H9 (cell line): Measurements from ENCODE around the gene RUNDC3A. TPM values are rescaled to one million over a fixed set of nuclear protein-coding genes. Genes with fewer than 3 reads are reported as not detected.

Experiments
- DNase-seq: peaks from one replicate; pipeline ENCODE4 v3.0.0-alpha.2; 2017
- H2AFZ ChIP-seq: one replicate; pipeline ENCODE4 v1.6.1; 2013; ENCODE audit warnings: mild to moderate bottlenecking, low read length, control low read depth, moderate library complexity
- H2AK5ac ChIP-seq: 2 replicates; pipeline ENCODE4 v1.6.1; 2013; ENCODE audit warnings: low read length, control low read depth, mixed read lengths; ENCODE audit not compliant: insufficient read length
- H2BK120ac ChIP-seq: one replicate; pipeline ENCODE4 v1.6.1; 2013; ENCODE audit warnings: low read depth, mild to moderate bottlenecking, low read length, control low read depth, inconsistent platforms; ENCODE audit not compliant: poor library complexity, severe bottlenecking
- H2BK12ac ChIP-seq: 2 replicates; pipeline ENCODE4 v1.6.1; 2013; ENCODE audit warnings: low read length, control low read depth, mixed read lengths, low read depth; ENCODE audit not compliant: insufficient read length
- H2BK15ac ChIP-seq: 2 replicates; pipeline ENCODE4 v1.6.1; 2013; ENCODE audit warnings: low read depth, low read length, control low read depth
- H2BK20ac ChIP-seq: one replicate; pipeline ENCODE4 v1.6.1; 2013; ENCODE audit warnings: low read depth, mild to moderate bottlenecking, low read length, control low read depth, inconsistent platforms; ENCODE audit not compliant: poor library complexity, severe bottlenecking
- H2BK5ac ChIP-seq: 2 replicates; pipeline ENCODE4 v1.6.1; 2013; ENCODE audit warnings: low read length, control low read depth, mixed read lengths; ENCODE audit not compliant: insufficient read length
- H3K14ac ChIP-seq: 2 replicates; pipeline ENCODE4 v1.6.1; 2013; ENCODE audit warnings: low read length, control low read depth; ENCODE audit not compliant: insufficient read depth
- H3K18ac ChIP-seq: 2 replicates; pipeline ENCODE4 v1.6.1; 2013; ENCODE audit warnings: low read depth, mild to moderate bottlenecking, mixed read lengths, low read length, control low read depth; ENCODE audit not compliant: insufficient read length
- H3K23ac ChIP-seq: 2 replicates; pipeline ENCODE4 v1.6.1; 2013; ENCODE audit warnings: low read length, control low read depth, mixed read lengths, low read depth; ENCODE audit not compliant: insufficient read length
- H3K23me2 ChIP-seq: 2 replicates; pipeline ENCODE4 v1.6.1; 2013; ENCODE audit warnings: low read depth, mild to moderate bottlenecking, mixed read lengths, low read length, control low read depth; ENCODE audit not compliant: insufficient read length, poor library complexity, severe bottlenecking
- H3K27ac ChIP-seq: 2 replicates; pipeline ENCODE4 v1.5.1; 2013; ENCODE audit warnings: low read length, control low read depth, mixed read lengths, low read depth; ENCODE audit not compliant: insufficient read length
- H3K27me3 ChIP-seq: 2 replicates; pipeline ENCODE4 v1.6.1; 2013; ENCODE audit warnings: low read length, control low read depth, inconsistent platforms; ENCODE audit not compliant: insufficient read depth
- H3K4ac ChIP-seq: 2 replicates; pipeline ENCODE4 v1.6.1; 2013; ENCODE audit warnings: low read depth, mild to moderate bottlenecking, control low read depth, inconsistent platforms, low read length, moderate library complexity
- H3K4me1 ChIP-seq: 2 replicates; pipeline ENCODE4 v1.6.1; 2013; ENCODE audit warnings: low read length, control low read depth, inconsistent platforms; ENCODE audit not compliant: insufficient read depth
- H3K4me2 ChIP-seq: 2 replicates; pipeline ENCODE4 v1.6.1; 2013; ENCODE audit warnings: low read length, control low read depth, mixed read lengths; ENCODE audit not compliant: insufficient read length, insufficient read depth
- H3K56ac ChIP-seq: 2 replicates; pipeline ENCODE4 v1.6.1; 2013; ENCODE audit warnings: low read depth, mild to moderate bottlenecking, mixed read lengths, low read length, control low read depth; ENCODE audit not compliant: insufficient read length
- H3K79me1 ChIP-seq: 2 replicates; pipeline ENCODE4 v1.6.1; 2013; ENCODE audit warnings: low read depth, mild to moderate bottlenecking, moderate library complexity, low read length, control low read depth, inconsistent platforms; ENCODE audit not compliant: insufficient read depth, poor library complexity, severe bottlenecking
- H3K79me2 ChIP-seq: 2 replicates; pipeline ENCODE4 v1.6.1; 2013; ENCODE audit warnings: low read length, control low read depth, inconsistent platforms; ENCODE audit not compliant: insufficient read depth
- H3K9ac ChIP-seq: 2 replicates; pipeline ENCODE4 v1.6.1; 2013; ENCODE audit warnings: low read length, control low read depth, mixed read lengths; ENCODE audit not compliant: insufficient read length; ENCODE audit errors: extremely low read depth
- H3K9me3 ChIP-seq: one replicate; pipeline ENCODE4 v1.6.1; 2013; ENCODE audit warnings: low read depth, low read length, inconsistent platforms; ENCODE audit not compliant: control insufficient read depth
- H3T11ph ChIP-seq: one replicate; pipeline ENCODE4 v1.6.1; 2013; ENCODE audit warnings: mild to moderate bottlenecking, low read length, control low read depth, inconsistent platforms
- H4K20me1 ChIP-seq: one replicate; pipeline ENCODE4 v1.6.1; 2013; ENCODE audit not compliant: control insufficient read depth, insufficient read length, insufficient read depth
- H4K5ac ChIP-seq: 2 replicates; pipeline ENCODE4 v1.6.1; 2013; ENCODE audit warnings: low read depth, mild to moderate bottlenecking, mixed read lengths, low read length, control low read depth; ENCODE audit not compliant: insufficient read length
- H4K8ac ChIP-seq: replicated peaks from 2 replicates; pipeline ENCODE4 v1.6.1; 2013; ENCODE audit warnings: low read length, control low read depth, mixed read lengths, low read depth; ENCODE audit not compliant: insufficient read length
- H4K91ac ChIP-seq: 2 replicates; pipeline ENCODE4 v1.6.1; 2013; ENCODE audit warnings: low read depth, mild to moderate bottlenecking, moderate library complexity, mixed read lengths, low read length, control low read depth; ENCODE audit not compliant: insufficient read length
- H3K27ac Mint-ChIP-seq, 3 experiments: 2 replicates in 2 of 3; 3 replicates in 1 of 3; pipeline ENCODE4 v1.8.0; 2020 to 2021; ENCODE audit warnings: mixed read lengths in 3 of 3, mild to moderate bottlenecking in 1 of 3, moderate library complexity in 1 of 3
- H3K27me3 Mint-ChIP-seq: 2 replicates; pipeline ENCODE4 v1.8.0; 2021; ENCODE audit warnings: low read depth, mild to moderate bottlenecking, moderate library complexity, mixed read lengths
- H3K36me3 Mint-ChIP-seq, 3 experiments: 2 replicates in 2 of 3; 3 replicates in 1 of 3; pipeline ENCODE4 v1.8.0; 2020 to 2021; ENCODE audit warnings: low read depth in 3 of 3, mixed read lengths in 3 of 3; ENCODE audit not compliant: insufficient read depth in 1 of 3
- H3K4me1 Mint-ChIP-seq, 2 experiments: 2 replicates each; pipeline ENCODE4 v1.8.0; 2020; ENCODE audit warnings: mixed read lengths in 2 of 2
- H3K4me3 Mint-ChIP-seq, 2 experiments: 2 replicates in 1 of 2; 3 replicates in 1 of 2; pipeline ENCODE4 v1.8.0; 2020 to 2021; ENCODE audit warnings: mild to moderate bottlenecking in 2 of 2, mixed read lengths in 2 of 2, moderate library complexity in 1 of 2
- H3K9me3 Mint-ChIP-seq, 2 experiments: 2 replicates in 1 of 2; 3 replicates in 1 of 2; pipeline ENCODE4 v1.8.0; 2020; ENCODE audit warnings: mild to moderate bottlenecking in 2 of 2, mixed read lengths in 2 of 2, moderate library complexity in 1 of 2
- total RNA-seq: library from RNA; stranded (reverse); gene quantifications from 2 replicates; pipeline ENCODE4 v1.2.1, GENCODE V29; 2021
- TF ChIP-seq, protein P1 (sequence below): fragments of 200-600 bp; sonication (generic); conservative IDR thresholded peaks from 3 replicates; pipeline ENCODE4 v1.8.0; 2021; ENCODE audit warnings: antibody characterized with exemption, mild to moderate bottlenecking

The RUNDC3A gene
- total RNA-seq, 1 experiment from 2014 or later = 3.8 TPM

DNA sequence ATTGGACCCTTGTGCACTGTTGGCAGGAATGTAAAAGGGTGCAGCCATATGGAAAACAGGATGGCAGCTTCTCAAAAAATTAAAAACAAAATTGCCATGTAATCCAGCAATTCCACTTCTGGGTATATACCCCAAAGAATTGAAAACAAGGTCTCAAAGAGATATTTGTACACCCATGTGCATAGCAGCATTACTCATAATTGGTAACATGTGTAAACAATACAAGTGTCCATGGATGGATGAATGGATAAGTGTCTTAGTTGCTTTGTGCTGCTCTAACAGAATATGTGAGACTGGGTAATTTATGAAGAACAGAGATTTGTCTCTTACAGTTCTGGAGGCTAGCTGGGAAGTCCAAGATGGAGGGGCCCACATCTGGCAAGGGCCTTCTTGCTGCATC is 3.8 kb upstream of the RUNDC3A start:
- no peak overlapping the region for H3T11ph ChIP-seq
- H3K14ac ChIP-seq = no peak overlapping the region
- H2BK120ac ChIP-seq = no peak overlapping the region
- no peak overlapping the region for H2AK5ac ChIP-seq
- H2BK12ac ChIP-seq = no peak overlapping the region
- peaks cover 0 to 7% (median 5%) of the 10 kb centered on the region in 3 experiments; a peak in 3 of 7 replicates for H3K36me3 Mint-ChIP-seq
- H3K9me3 ChIP-seq = no peaks in the 10 kb centered on the region
- H3K27ac ChIP-seq = no peak overlapping the region
- no peak overlapping the region for H3K27ac Mint-ChIP-seq
- H3K27me3 ChIP-seq = no peaks in the 10 kb centered on the region; the same call in 1 of the 2 replicates
- no peak for DNase-seq
- peaks cover 9% of the 10 kb centered on the region for H3K23me2 ChIP-seq
- no peak overlapping the region for H3K9ac ChIP-seq
- H4K8ac ChIP-seq = no peak overlapping the region
- H4K20me1 ChIP-seq = no peaks in the 10 kb centered on the region
- no peaks in the 10 kb centered on the region for H3K79me1 ChIP-seq
- no peak overlapping the region for H3K4me2 ChIP-seq
- no peak overlapping the region for H3K18ac ChIP-seq
- H3K4me1 ChIP-seq = peaks cover 7% of the 10 kb centered on the region; the same call in 1 of the 2 replicates
- no peak overlapping the region for H2BK15ac ChIP-seq
- H2BK20ac ChIP-seq = no peak overlapping the region
- H4K91ac ChIP-seq = no peak overlapping the region
- TF ChIP-seq, protein P1, sequence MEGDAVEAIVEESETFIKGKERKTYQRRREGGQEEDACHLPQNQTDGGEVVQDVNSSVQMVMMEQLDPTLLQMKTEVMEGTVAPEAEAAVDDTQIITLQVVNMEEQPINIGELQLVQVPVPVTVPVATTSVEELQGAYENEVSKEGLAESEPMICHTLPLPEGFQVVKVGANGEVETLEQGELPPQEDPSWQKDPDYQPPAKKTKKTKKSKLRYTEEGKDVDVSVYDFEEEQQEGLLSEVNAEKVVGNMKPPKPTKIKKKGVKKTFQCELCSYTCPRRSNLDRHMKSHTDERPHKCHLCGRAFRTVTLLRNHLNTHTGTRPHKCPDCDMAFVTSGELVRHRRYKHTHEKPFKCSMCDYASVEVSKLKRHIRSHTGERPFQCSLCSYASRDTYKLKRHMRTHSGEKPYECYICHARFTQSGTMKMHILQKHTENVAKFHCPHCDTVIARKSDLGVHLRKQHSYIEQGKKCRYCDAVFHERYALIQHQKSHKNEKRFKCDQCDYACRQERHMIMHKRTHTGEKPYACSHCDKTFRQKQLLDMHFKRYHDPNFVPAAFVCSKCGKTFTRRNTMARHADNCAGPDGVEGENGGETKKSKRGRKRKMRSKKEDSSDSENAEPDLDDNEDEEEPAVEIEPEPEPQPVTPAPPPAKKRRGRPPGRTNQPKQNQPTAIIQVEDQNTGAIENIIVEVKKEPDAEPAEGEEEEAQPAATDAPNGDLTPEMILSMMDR = no peak
- H4K5ac ChIP-seq = no peak overlapping the region
- peaks cover 9% of the 10 kb centered on the region for H3K27me3 Mint-ChIP-seq
- no peak overlapping the region for H3K56ac ChIP-seq
- H3K4ac ChIP-seq = no peak overlapping the region
- peaks cover 16 to 24% of the 10 kb centered on the region in 2 experiments for H3K4me1 Mint-ChIP-seq
- no peaks in the 10 kb centered on the region for H3K79me2 ChIP-seq
- H2AFZ ChIP-seq = no peak overlapping the region
- H3K23ac ChIP-seq = no peak overlapping the region
- H3K9me3 Mint-ChIP-seq = no peaks in the 10 kb centered on the region
- peak overlapping the region in 1 of 2 experiments; percentile 50; a peak in 1 of 5 replicates for H3K4me3 Mint-ChIP-seq
- H2BK5ac ChIP-seq = no peak overlapping the region
